ENCODE measurements around the gene ARHGEF26. TPM values are rescaled to one million over a fixed set of nuclear protein-coding genes. Genes with fewer than 3 reads are reported as not detected.

The ARHGEF26 gene
- total RNA-seq, 2 donors from 2014 or later, result 16.9 to 17.1 TPM

DNA sequence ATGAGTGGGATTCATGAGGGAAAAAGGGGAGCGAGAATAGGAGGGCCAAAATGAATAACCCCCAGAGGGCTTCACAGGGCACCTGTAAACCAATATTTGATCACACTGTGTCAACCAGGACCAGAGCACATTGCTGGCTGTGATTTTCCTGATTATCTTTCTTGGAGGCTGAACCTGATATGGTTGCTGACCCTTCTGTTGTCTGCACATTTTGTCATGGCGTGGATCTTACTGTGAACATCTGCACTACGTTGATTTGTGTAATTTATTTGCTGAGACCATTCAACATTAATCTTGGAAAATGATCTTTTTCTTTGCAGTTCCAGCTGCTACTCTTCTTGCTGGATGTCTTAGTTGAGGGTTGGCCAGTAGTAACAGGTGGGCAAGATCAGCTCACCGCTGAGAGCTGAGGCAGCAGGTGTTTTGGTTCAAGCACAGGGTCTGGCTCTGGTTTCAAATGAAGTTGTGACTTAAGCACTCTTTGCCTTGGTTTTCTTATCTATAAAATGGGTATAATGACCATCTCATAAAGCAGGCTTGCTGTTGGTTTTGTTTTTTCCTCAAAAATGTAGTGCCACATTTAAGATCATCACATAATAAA, 61.2 kb downstream of the ARHGEF26 start:
- Histone ChIP-seq H3K27me3 (no peaks in the 10 kb centered on the region), H3K36me3 (replicated peaks in 1 of 2; ENCODE audit: insufficient read depth in 1 of 2, low read depth in 2 of 2) (no peaks in the 10 kb centered on the region), H3K4me1 (peaks cover 9% of the 10 kb centered on the region), H3K9me3 (no peaks in the 10 kb centered on the region), H3K4me3 (no peak overlapping the region), H3K27ac (no peak overlapping the region)
- intact Hi-C loops (cut with DNase I), result no loop called here
- ATAC-seq (no peak), DNase-seq (no peak)
- TF ChIP-seq POLR2A (IDR thresholded peaks at IDR 0.05), result no peak
- TF ChIP-seq, protein P1, sequence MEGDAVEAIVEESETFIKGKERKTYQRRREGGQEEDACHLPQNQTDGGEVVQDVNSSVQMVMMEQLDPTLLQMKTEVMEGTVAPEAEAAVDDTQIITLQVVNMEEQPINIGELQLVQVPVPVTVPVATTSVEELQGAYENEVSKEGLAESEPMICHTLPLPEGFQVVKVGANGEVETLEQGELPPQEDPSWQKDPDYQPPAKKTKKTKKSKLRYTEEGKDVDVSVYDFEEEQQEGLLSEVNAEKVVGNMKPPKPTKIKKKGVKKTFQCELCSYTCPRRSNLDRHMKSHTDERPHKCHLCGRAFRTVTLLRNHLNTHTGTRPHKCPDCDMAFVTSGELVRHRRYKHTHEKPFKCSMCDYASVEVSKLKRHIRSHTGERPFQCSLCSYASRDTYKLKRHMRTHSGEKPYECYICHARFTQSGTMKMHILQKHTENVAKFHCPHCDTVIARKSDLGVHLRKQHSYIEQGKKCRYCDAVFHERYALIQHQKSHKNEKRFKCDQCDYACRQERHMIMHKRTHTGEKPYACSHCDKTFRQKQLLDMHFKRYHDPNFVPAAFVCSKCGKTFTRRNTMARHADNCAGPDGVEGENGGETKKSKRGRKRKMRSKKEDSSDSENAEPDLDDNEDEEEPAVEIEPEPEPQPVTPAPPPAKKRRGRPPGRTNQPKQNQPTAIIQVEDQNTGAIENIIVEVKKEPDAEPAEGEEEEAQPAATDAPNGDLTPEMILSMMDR (IDR thresholded peaks at IDR 0.05), result no peak
- 80 to 86% methylated on average over 4 of the region's 4 CpGs for WGBS, 2 donors

DNA sequence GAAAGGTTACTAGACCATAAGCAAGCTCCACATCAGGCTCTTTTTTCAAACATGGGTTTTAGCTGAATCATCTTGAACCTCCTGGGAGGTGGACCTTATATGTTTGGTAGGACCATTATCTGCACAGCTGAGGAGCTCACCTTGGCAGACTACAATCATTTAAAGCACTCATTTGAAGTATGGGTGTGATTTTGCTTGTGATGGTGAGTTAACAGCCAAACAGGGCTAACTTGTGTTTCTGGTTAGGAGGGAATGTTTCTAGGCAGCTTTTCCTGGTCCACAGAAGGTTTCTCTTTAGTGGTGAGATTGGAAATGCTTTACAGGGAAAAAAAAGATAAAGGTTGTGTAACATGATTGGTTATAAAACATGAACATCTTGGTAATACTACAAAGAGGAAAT, 61.8 kb downstream of the ARHGEF26 start:
- Histone ChIP-seq H3K4me1 (peaks cover 9% of the 10 kb centered on the region), H3K9me3 (no peaks in the 10 kb centered on the region), H3K4me3 (no peak overlapping the region), H3K27me3 (no peaks in the 10 kb centered on the region), H3K27ac (no peak overlapping the region), H3K36me3 (replicated peaks in 1 of 2; ENCODE audit: insufficient read depth in 1 of 2, low read depth in 2 of 2) (no peaks in the 10 kb centered on the region)
- ATAC-seq (no peak), DNase-seq (no peak)
- no peak for TF ChIP-seq POLR2A (IDR thresholded peaks at IDR 0.05)
- TF ChIP-seq, protein P1 (IDR thresholded peaks at IDR 0.05), result no peak
- intact Hi-C loops (cut with DNase I), result no loop called here

DNA sequence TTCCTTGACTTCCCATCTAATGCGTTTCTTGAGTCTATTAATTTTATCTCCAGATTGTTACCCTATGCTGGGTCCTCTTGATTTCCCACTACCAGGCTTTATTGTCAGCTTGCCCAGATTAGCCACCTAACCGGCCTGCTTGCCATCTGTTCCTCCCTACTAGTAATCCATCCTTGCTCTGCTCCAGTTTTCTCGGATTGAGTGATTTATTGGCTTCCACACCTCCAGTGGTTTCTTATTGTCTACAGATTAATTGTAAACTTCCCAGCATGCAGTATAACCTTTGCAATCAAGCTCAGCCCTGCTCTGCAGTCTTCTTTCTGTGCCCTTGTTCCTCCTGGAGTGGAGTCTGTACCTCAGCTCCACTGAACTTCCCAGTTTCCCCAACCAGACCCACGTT, 63.4 kb downstream of the ARHGEF26 start:
- H3K4me1 ChIP-seq, result peaks cover 9% of the 10 kb centered on the region
- TF ChIP-seq, protein P1 (IDR thresholded peaks at IDR 0.05), result no peak
- no peak for TF ChIP-seq POLR2A (IDR thresholded peaks at IDR 0.05)
- H3K9me3 ChIP-seq, result no peaks in the 10 kb centered on the region
- ATAC-seq (no peak), DNase-seq (no peak)
- H3K27ac ChIP-seq, result no peak overlapping the region
- H3K36me3 ChIP-seq (replicated peaks in 1 of 2; ENCODE audit: insufficient read depth in 1 of 2, low read depth in 2 of 2), result no peaks in the 10 kb centered on the region
- H3K27me3 ChIP-seq, result no peaks in the 10 kb centered on the region
- H3K4me3 ChIP-seq, result no peak overlapping the region
- 74 to 84% methylated on average over 4 of the region's 4 CpGs for WGBS, 2 donors
- intact Hi-C loops (cut with DNase I), result no loop called here

DNA sequence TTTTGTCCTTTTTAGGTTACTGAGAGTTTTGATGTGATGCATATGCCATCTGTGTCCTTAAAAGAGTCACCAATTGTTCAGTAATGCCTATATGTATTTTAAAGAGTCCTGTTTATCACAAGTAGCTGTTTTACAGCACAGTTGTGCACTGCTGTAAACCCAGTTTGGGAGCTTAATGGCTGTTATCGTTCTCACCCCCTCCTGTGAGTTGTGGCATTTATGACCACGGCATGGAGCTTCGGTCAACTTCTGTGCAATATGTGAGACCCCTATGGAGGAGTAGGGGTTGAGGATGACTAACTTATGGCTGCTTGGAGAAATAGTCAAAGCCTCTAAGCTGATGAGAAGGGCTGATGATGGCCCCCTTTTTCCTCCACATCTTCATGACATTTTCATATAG, 67.2 kb downstream of the ARHGEF26 start:
- DNase-seq, result no peak
- H3K4me1 ChIP-seq, result no peaks in the 10 kb centered on the region
- no peaks in the 10 kb centered on the region for H3K36me3 ChIP-seq (replicated peaks in 1 of 2; ENCODE audit: insufficient read depth in 1 of 2, low read depth in 2 of 2)
- H3K27me3 ChIP-seq, result no peaks in the 10 kb centered on the region
- TF ChIP-seq, protein P1 (IDR thresholded peaks at IDR 0.05), result no peak
- TF ChIP-seq POLR2A (IDR thresholded peaks at IDR 0.05), result no peak
- H3K9me3 ChIP-seq, result no peaks in the 10 kb centered on the region
- WGBS, 2 donors, result 89 to 95% methylated on average over 3 of the region's 3 CpGs
- H3K27ac ChIP-seq, result no peak overlapping the region
- intact Hi-C loops (cut with DNase I), result no loop called here
- no peak for ATAC-seq
- no peak overlapping the region for H3K4me3 ChIP-seq

DNA sequence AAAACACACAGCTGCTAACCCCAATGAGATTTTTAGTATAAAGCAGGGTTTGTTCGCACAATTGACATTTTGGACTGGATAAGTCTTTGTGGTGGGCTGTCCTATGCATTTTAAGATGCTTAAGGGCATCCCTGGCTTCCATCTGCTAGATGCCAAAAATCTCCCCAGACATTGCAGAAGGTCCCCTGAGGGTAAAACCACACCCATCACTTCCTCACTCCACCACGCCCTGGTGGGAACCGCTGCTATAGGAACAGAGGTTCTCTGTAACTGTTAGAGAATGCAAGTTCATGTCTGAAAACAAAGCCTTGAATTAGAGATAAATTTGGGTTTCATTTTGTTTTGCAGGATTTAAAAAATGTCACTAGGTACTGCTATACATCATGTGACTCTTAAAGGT, 67.7 kb downstream of the ARHGEF26 start:
- no peak overlapping the region for H3K27ac ChIP-seq
- TF ChIP-seq, protein P1 (IDR thresholded peaks at IDR 0.05), result no peak
- no peak for TF ChIP-seq POLR2A (IDR thresholded peaks at IDR 0.05)
- H3K4me1 ChIP-seq, result no peaks in the 10 kb centered on the region
- H3K36me3 ChIP-seq (replicated peaks in 1 of 2; ENCODE audit: insufficient read depth in 1 of 2, low read depth in 2 of 2), result no peaks in the 10 kb centered on the region
- H3K27me3 ChIP-seq, result no peaks in the 10 kb centered on the region
- H3K4me3 ChIP-seq, result no peak overlapping the region
- 80 to 94% methylated on average over 3 of the region's 3 CpGs for WGBS, 2 donors
- no peaks in the 10 kb centered on the region for H3K9me3 ChIP-seq
- ATAC-seq, result no peak
- intact Hi-C loops (cut with DNase I), result no loop called here
- no peak for DNase-seq

Data from body of pancreas (tissue), 4 donors.